HL-60/S4 treated with retinoic acid at 250 ng/mL for 4 days and 3 days (cell line): ENCODE measurements around the gene PTPRN2.

Source experiments
- in situ Hi-C: fragments of 300-500 bp; cut with MboI; formaldehyde crosslinking; loops from 2 replicates; pipeline ENCODE4 v1.7.0; 2022; ENCODE audit warnings: low sequenced_read_pairs

Gene PTPRN2

DNA sequence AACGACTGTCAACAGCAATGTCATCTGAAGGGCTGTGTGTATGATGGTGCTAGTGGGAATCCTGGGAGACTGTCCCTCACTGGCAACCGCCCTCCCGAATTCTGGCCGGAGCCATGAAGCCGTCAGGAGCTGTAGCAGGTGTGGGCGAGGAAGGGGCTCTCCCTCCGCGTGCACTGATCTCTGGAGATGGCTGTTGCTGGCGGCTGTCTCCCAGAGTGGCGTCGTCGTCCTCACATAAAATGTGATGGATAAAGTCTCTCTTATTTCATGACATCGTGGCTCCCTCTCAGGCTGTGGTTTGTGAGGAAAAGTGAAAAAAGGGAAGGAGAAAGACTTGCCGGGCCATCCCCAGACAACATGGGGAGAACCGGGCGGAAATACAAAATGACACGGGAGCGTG lies 1034.4 kb downstream of the PTPRN2 start:
- in situ Hi-C loops = no loop called here

DNA sequence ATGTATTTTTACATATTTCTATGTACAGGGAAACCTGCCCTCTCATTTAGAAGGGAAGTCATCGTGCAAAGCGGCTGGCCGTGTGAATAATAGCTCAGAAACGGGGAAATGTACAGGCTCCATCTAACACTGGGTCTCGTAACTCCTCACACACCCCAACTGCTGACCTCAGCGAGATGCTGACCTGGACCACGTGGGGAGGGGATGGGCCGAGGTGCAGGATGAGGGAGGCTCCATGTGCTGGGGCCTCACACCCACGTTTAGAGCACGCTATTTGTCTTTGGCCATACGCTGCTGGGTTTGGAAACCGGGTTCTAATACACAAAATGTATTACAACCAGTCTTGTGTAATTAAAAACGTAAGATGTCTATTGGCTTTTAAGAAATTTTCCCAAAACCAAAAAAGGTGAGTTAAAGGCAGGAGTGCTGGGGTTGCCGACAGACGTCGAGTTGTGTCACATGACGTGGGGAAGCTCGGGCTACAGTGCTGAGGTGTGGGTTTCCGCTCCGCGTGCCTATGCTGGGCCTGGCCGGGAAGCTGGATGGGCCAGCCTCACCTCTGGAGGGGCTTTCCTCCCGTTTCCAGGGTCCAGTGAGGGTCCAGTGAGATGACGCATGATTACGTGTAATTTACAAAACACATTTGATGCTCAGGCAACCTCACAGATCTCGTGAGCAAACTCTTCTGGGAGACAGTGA lies 1035.2 kb downstream of the PTPRN2 start:
- in situ Hi-C loops = no loop called here

DNA sequence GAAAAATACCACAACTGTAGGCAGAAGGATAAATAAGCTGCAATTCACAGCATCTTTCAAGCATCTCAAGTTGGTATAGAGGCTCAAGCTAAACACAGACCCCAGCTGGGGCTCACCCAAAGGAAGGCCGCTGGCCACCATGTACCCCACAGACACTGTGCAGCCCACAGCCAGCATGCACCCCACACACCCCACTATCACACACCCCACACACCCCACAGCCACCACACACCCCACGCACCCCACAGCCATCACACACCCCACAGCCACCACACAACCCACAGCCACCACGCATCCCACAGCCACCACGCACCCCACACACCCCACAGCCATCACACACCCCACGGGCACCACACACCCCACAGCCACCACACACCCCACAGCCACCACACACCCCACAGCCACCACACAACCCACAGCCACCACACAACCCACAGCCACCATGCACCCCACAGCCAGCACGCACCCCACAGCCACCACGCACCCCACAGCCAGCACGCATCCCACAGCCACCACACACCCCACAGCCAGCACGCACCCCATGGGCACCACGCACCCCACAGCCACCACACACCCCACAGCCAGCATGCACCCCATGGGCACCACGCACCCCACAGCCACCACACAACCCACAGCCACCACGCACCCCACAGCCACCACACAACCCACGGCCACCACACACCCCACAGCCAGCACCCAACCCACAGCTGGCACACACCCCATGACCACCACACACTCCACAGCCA lies 1036.1 kb downstream of the PTPRN2 start:
- in situ Hi-C loops = no loop called here

DNA sequence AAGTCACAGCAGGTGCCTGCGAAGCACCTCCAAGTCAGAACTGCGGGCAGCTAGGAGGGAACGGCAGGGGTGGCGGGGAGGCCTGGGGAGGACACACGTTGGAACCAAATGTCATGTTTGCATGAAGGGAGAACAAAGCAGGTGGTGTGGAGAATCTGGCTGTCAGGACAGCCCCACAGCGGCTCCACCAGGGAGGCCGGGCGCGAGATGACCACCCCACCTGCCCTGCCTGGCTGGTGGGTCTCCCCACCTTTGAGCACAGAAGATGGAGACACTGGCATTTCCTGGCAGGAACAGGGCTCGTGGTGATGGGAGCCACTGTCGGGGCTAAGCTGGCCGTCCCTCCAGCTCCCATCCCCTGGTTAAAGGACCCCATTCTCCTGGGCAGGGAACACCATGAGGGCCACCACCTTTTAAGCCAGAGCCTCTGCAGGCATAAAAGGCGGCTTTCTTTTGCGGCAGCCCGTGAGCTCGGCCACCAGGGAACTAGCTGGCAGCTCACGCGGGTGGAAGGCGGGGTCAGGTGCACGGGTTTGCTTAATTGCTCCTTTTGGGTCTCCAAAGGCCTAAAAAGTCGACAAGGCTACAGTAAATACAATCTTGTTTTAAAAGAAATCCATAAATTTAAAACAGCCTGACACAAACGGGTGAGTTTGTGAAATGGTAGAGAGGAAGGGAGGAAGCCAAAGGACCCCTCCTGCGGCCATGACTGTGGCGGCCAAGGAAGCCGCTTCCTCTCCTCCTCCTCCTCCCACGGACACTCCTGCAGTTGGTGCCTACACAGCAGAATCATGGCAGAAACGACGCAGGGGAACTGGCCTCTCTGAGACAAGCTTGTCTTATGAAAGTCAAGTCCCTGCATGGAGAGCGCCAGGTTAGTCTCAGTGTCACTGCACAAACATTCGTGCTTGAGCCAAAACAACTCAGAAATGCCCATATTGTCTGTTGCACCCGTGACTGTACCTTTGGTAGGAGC lies 1037.0 kb downstream of the PTPRN2 start:
- in situ Hi-C loops = no loop called here

DNA sequence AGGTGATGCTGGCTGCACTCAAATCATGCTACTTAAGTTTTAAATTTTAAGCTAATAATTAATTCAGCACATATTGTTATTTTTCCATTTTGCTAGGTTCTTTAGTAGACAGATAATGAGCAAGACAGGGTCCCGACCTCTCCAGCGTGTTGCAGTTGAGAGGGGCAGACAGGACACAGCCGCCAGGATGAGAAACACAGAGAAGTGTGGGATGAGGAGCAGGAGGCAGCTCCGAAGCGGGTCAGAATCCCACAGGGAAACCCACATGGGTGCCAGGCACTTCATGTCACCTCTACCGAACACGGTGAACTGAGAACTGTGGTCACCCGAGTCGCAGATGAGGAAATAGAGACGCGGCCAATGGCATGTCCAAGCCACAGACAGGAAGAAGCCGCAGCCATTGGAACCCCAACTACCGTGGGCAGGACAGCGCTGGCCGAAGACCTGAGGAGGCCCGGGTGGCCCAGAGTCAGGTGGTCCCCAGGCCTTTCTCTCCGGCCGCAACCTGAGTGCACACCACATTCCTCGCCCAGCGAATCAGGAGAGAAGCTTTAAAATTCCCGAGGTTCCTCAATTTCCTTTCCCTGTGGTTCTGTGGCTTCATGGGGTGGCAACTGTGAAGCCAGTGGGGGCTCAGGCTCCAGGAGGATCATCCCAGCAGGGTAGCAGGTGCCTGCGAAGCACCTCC lies 1037.9 kb downstream of the PTPRN2 start:
- in situ Hi-C loops = no loop called here

DNA sequence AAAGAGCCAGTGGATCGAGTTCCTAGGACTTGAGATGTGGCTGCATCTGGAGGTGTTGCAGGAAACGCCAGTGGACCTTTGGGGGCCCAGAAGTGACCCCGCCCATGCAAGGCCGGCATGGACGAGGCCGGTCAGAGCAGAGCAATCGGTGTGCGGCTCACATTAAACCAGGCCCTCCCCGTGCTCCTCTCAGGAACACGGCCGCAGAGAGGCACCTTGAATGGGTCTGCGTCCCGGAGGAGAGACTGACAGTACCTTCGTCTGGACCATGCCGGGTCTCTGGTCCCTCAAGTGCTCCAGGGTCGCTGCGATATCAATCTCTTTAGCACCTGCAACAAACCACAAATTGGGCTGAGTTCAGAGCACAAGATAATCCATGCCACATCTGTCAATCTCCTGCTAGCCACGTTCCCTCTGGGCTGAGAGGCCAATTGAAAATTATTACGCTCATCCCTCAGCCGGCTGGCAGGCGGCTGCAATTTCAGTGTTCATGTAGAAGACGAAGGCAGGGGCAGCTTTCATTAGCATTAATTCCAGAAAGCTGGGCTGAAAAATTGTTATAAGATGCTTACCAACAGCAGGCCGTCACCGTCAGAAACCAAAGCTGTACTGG lies 1038.8 kb downstream of the PTPRN2 start:
- in situ Hi-C loops = no loop called here

DNA sequence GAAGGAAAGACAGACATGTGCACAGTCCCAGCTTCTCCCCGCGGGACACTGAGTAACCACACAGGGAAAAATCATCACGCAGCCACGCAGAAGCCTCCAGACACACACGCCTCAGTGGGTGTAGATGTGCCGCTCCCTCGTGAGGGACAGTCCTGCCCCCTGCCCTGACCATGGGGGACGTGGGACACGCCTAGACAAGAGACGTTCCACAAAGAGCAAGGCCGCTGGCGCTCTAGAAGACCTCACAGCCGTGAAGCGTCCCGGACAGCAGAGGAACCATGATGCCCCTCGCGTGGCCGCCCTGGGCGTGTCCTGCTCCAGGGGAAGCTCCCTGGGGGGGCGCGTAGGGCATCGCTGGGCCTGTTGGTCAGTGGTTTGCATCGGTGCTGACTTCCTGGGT lies 1040.0 kb downstream of the PTPRN2 start:
- in situ Hi-C loops = no loop called here

DNA sequence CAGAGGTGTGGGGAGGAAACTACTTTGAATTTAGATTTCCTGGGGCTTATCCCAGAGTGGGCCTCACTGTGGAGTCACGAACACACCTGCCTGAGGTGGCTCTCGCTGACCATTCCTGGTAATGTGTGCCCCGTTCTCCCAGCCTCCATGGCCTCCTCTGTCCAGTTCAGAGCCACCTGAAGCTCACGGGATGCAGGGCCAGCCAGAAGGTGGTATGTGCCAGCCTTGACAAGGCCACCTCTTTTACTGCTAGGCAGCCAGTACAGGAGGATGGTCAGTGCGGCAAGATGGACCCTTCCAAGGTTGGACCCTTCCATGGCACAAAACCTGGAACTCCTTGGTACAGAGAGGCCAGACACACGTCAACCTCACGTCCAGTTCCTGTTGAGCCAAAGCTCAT lies 1040.5 kb downstream of the PTPRN2 start:
- in situ Hi-C loops = no loop called here

DNA sequence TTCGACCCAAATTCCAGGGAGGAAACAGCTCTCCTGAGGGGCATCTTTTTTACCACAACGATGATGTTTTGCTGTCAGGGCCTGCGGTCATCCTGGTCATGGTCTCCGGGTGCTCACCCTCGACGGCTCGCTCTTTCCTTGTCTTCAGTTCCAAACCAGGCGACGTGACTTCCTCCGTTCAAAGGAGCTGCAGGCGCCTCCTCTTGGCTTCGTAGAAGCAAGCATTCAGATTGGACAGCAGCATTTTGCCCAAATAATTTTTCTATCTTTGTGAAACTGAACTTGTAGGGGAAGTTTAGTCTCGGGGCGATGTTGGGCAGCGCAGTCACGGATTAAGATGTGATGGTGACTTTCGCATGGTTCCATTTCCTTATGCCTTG lies 1042.0 kb downstream of the PTPRN2 start:
- in situ Hi-C loops = no loop called here

DNA sequence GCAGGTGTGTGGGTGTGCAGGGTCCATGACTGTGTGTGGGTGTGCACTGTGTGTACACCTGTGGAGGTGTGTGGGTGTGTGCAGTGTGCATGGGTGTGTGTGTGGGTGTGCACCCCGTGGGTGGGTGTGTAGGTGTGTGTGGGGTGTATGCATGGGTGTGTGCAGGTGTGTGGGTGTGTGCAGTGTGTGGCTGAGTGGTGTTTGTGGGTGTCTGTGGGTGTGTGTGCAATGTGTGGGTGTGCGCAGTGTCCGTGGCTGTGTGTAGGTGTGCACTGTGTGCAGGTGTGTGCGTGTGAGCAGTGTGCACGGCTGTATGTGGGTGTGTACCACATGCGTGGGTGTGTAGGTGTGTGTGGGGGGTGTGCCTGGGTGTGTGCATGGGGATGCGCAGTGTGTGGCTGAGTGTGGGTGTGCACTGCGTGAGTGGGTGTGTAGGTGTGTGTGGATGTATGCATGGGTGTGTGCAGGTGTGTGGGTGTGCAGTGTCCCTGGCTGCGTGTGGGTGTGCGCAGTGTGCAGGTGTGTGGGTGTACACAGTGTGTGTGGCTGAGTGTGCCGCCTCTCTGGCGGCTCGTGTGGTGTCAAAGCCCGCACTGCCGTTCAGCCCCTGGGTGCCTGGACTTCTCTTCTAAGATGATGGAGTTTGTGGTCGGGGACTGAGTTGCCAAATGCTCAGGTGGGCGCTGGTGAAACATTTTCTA lies 1042.5 kb downstream of the PTPRN2 start:
- in situ Hi-C loops = no loop called here

DNA sequence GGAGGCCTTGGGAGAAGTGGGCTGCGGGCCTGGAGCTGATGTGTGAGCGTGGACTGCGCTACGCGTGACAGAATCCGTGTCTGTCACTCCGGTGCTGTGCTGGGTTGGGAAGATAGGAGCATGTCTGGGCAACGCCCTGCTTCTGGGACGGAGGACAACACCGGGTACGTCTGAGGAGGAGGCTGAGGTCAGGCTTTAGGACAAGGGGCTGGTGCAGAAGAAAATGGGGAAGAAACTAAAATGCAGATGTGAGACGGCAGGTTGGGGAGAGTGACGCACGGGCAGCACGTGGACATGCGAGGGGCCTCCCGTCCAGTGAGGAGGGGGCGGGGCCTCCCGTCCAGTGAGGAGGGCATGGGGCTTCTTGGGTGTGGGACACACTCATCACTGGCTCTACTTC lies 1043.4 kb downstream of the PTPRN2 start:
- in situ Hi-C loops = no loop called here

DNA sequence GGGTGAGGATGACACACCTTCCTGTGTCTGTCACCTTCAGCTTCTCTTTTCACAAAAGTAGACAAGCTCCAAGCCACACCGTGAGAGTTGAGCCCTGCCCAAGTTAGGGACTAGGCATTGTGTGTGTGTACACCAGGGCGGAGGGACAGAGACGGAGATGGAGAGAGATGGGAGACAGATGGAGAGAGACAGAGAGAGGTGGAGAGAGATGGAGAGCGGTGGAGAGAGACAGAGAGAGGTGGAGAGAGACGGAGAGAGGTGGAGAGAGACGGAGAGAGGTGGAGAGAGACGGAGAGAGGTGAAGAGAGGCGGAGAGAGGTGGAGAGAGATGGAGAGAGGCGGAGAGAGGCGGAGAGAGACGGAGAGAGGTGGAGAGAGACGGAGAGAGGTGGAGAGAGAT lies 1043.8 kb downstream of the PTPRN2 start:
- in situ Hi-C loops = no loop called here

DNA sequence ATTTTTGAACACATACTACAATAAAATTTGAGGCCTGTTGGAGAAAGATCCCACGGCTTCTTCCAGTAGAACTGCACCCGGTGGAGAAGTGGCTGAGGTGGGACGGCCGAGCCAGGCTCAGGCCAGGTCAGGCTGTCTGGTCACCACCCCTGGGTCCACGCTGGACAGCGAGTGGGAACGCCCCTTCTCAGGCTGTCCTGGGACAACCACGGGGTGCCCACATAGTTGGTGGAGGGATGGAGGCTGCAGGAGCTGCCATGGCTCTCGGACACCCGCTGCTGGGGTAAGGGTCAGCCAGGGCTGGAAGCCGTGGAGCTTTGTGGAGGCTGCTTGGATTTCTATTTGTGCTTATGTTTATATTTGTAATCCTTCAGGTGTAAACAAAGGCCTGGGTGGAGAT lies 1044.3 kb downstream of the PTPRN2 start:
- in situ Hi-C loops = no loop called here

DNA sequence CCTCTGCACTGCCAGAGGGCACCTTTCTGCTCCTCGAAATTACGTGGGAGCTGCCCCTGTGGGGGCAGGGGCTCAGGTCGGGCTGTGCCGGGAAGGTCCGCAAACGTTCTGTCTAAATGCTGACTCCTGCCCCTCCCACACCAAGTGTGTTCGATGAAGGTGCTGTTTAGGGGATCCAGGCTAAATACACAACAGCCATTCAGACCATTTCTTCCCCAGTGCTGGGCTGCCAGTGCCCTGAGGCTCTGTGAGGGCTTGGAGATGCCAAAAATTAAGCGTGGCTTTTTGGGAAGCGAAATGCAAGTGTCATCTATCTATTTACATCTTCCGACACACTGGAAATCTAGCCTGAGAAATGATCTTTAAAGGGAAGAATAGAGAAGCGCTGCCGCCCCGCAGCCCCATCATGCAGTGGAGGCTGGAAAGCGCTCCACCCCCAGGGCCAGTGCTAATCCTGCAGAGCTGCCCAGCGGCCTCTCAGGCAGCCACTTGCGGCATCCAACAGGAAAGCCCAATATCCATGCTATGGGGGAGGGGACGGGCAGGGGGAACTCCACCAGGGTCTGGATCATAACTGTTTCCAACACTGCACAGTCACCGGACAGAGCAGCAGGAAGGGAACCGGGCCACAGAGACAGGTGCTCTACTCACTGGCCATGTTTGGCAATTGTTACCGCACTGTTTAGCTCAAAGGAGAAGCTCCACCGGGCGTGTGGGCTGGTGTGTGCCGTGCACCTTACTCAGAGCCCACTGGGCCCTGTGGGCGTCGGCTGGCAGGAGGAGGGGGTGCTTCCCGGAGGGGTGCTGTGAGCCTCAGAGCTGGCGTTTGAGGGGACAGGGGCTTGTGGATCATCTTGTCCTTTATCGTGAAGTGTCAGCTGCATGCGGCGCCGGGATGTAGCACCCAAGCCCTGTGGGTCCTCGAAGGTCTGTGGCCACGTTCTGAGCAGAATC lies 1045.3 kb downstream of the PTPRN2 start:
- in situ Hi-C loops = no loop called here

DNA sequence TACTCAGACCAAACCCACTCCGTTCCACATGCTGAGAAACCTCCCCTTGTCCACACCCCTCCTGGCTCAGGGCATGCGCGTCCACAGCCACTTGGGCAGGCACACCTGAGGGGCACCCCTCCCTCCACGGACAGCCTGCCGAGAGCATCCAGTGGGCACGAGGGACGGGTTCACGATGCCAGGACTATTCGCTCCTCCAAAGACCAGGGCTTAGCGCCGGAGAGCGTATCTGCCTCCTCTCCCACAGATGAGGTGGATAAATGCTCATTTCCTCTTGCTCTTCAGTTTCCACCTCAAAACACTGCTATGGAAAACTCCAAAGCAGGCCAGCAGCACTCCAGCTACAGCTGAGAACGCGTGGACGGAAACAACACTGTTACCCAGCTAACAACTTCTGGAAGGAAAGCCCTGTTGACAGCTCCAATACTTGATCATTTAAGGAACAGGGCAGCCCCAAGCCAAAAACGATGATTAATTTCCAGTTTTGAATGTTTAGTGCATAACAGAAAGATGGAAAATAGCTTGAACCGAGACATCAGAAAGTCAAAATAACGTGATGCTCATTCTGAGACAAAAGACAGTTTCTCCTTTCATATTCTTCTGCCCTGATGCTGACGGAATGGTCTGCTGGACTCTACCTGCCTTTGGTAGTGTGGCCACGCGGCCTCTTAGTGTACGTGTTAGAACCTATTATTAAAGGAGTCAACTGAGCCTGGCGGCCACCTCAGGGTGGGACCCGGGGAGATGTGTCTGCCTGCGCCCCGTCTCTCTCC lies 1046.1 kb downstream of the PTPRN2 start:
- in situ Hi-C loops = no loop called here

DNA sequence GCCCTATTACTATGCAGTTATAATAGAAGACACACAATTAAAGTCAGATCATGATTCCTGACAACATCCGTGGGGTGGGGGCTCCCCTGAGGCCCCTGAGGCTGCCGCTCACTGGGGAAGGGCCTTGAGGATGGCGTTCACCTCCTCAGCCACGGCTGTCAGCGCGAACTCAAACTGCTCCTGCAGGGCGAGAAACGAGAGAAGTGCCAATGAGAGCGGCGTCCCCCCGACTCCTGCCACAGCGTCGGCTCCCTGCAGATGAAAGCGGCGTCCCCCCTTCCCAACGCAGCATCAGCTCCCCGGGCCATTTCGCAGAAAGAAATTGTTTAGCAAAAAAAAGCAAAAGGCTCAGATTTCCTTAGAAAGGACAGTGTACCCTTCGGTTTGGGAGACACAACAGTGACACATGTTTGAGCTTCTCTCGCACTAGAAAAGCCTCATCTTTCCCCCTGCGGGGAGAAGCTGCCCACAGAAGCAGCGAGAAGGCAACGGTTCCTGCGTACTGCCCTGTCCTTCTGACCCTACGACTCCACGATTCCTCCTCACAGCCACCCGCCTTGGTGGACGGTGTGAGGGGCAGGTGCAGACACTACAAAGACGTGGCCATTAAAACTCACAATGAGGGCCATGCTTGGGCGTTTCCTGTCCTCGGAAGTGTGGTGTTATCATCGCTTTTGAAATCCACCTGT lies 1046.9 kb downstream of the PTPRN2 start:
- in situ Hi-C loops = no loop called here

DNA sequence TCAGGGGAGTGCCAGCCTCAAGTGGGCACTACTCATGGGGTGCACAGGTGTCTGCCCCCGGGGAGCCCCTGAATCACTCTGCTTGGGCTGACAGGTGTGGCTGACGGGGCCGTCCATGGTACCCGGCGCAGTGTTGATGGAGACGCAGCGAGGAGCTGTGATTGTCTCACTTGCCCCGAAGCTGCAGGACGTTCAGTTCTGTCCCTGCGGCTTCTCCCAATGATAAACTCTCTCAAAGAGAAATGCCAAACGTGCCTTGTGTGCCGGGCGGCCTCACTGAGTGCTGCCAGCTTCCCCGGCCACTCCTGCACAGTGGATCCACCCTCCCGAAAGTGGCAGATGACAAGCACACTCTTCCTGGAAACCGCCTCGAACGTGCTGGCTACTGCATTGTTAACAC lies 1047.6 kb downstream of the PTPRN2 start:
- in situ Hi-C loops = no loop called here
